Esophagus squamous epithelium (tissue), 5 donors: Measurements from ENCODE around the gene LIX1. TPM values are rescaled to one million over a fixed set of nuclear protein-coding genes. Genes with fewer than 3 reads are reported as not detected.
"Not testable (repeated sequence)": the region's sequence is repeated elsewhere in the genome, so short reads cannot be mapped to it uniquely, and the experiment has no call there.

Experiments used
- DNase-seq: peaks from one replicate; lab custom pipeline; 2025; lab: John Stamatoyannopoulos, UW
- H3K27ac ChIP-seq, 4 donors: fragments of 200-600 bp; sonication (generic); one replicate each; pipeline ENCODE4 v1.5.1; 2016 to 2019; ENCODE audit warnings: mild to moderate bottlenecking in 1 of 4
- H3K27me3 ChIP-seq, 4 donors: fragments of 200-600 bp; sonication (generic); 1 replicate in 3 of 4; 2 replicates in 1 of 4; pipeline versions ENCODE4 v1.5.1 to v1.6.0; 2017 to 2021; ENCODE audit warnings: antibody characterized with exemption in 1 of 4
- H3K36me3 ChIP-seq, 3 donors: fragments of 200-600 bp; sonication (generic); one replicate each; pipeline ENCODE4 v1.5.1; 2016 to 2019
- H3K4me1 ChIP-seq, 3 donors: fragments of 200-600 bp; sonication (generic); one replicate each; pipeline ENCODE4 v1.5.1; 2017 to 2019
- H3K4me3 ChIP-seq, 4 donors: fragments of 200-600 bp; sonication (generic); 1 replicate in 3 of 4; 2 replicates in 1 of 4; pipeline ENCODE4 v1.5.1; 2016 to 2019; ENCODE audit warnings: mild to moderate bottlenecking in 2 of 4, moderate library complexity in 1 of 4
- H3K9me3 ChIP-seq, 3 donors: fragments of 200-600 bp; sonication (generic); one replicate each; pipeline ENCODE4 v1.5.1; 2016 to 2019
- CTCF ChIP-seq, 6 experiments: fragments of 450-650 bp in 4 of 6; fragments of 200-600 bp in 2 of 6; sonication (generic) in 2 of 6; IDR thresholded peaks; one replicate each; pipeline ENCODE4 v1.5.1; 2016 to 2019; ENCODE audit warnings: antibody characterized with exemption in 6 of 6, mild to moderate bottlenecking in 4 of 6, moderate library complexity in 4 of 6
- POLR2A ChIP-seq, 4 donors: fragments of 450-650 bp; IDR thresholded peaks; one replicate each; pipeline ENCODE4 v1.6.1; 2017; ENCODE audit warnings: antibody characterized with exemption in 4 of 4, mild to moderate bottlenecking in 4 of 4, moderate library complexity in 3 of 4
- WGBS, 2 donors: methylation state at CpG; one replicate each; pipeline ENCODE4 v1.1.5; 2018; 5-methylcytosine and 5-hydroxymethylcytosine counted together
- intact Hi-C: fragments of 100-400 bp; cut with DNase I; formaldehyde crosslinking; loops from one replicate; pipeline ENCODE4 v1.15.0; 2022
- total RNA-seq, 4 donors: library from RNA; depleted of rRNA; stranded (reverse); fragments of >200 nt; gene quantifications; one replicate each; pipeline ENCODE4 v1.1.0, GENCODE V29; 2016
- donor health status: DM: yes; HTN: yes; CAD: no.

LIX1 gene
- total RNA-seq, 4 donors from 2014 or later: not detected

- 0 to 2% methylated on average over 11 to 12 of the region's 12 CpGs for WGBS, 2 donors
- peaks cover 15 to 30% (median 15%) of the 10 kb centered on the region in 3 donors for H3K4me1 ChIP-seq
- intact Hi-C loops: no loop called here
- TF ChIP-seq CTCF (IDR thresholded peaks at IDR 0.05): no peak
- no peak for TF ChIP-seq POLR2A (IDR thresholded peaks at IDR 0.05)
- H3K27me3 ChIP-seq: no peaks in the 10 kb centered on the region
- DNase-seq: no peak
- no peaks in the 10 kb centered on the region for H3K9me3 ChIP-seq
- H3K4me3 ChIP-seq: peak overlapping the region; percentile 70 to 91 (median 72)
- peaks cover 8 to 17% (median 11%) of the 10 kb centered on the region in 3 donors for H3K36me3 ChIP-seq
- peak overlapping the region; percentile 81 to 94 (median 90) for H3K27ac ChIP-seq
Measured at GRCh38 chr5:97182571-97183099, 40.2 kb upstream of the LIX1 start.

GRCh38 chr5:97181856-97182545 is 39.6 kb upstream of the LIX1 start:
- Histone ChIP-seq H3K4me3 (peak overlapping the region; percentile 70 to 91 (median 72)), H3K9me3 (no peaks in the 10 kb centered on the region), H3K27me3 (no peaks in the 10 kb centered on the region), H3K36me3 (peaks cover 8 to 24% (median 11%) of the 10 kb centered on the region in 3 donors), H3K4me1 (peaks cover 15 to 30% (median 15%) of the 10 kb centered on the region in 3 donors), H3K27ac (peak overlapping the region in 3 of 4 donors; percentile 81 to 91 (median 90))
- no peak for DNase-seq
- TF ChIP-seq POLR2A (IDR thresholded peaks at IDR 0.05) (no peak), CTCF (IDR thresholded peaks at IDR 0.05) (no peak)
- intact Hi-C loops: no loop called here
- 55 to 57% methylated on average over 4 of the region's 4 CpGs for WGBS, 2 donors

GRCh38 chr5:97179457-97179856 is 37.0 kb upstream of the LIX1 start:
- DNase-seq, H3K9me3 ChIP-seq, intact Hi-C loops, H3K27me3 ChIP-seq, H3K27ac ChIP-seq, H3K4me3 ChIP-seq: not testable (repeated sequence)
- Histone ChIP-seq H3K4me1 (peaks cover 15 to 30% (median 15%) of the 10 kb centered on the region in 3 donors), H3K36me3 (peaks cover 8 to 49% (median 17%) of the 10 kb centered on the region in 3 donors)
- WGBS, 2 donors: 62 to 85% methylated on average over 3 of the region's 3 CpGs

- Histone ChIP-seq H3K4me1 (no peaks in the 10 kb centered on the region), H3K9me3 (no peaks in the 10 kb centered on the region), H3K27me3 (no peaks in the 10 kb centered on the region), H3K27ac (no peak overlapping the region), H3K36me3 (peaks cover 0 to 100% (median 22%) of the 10 kb centered on the region in 3 donors), H3K4me3 (no peak overlapping the region)
- no peak for DNase-seq
- intact Hi-C loops: no loop called here
- no peak for TF ChIP-seq CTCF (IDR thresholded peaks at IDR 0.05)
- no peak for TF ChIP-seq POLR2A (IDR thresholded peaks at IDR 0.05)
Measured at GRCh38 chr5:97172227-97172626, 29.8 kb upstream of the LIX1 start.

GRCh38 chr5:97171703-97172102 is 29.3 kb upstream of the LIX1 start:
- DNase-seq: no peak
- H3K9me3 ChIP-seq: no peaks in the 10 kb centered on the region
- peaks cover 0 to 100% (median 22%) of the 10 kb centered on the region in 3 donors for H3K36me3 ChIP-seq
- H3K27me3 ChIP-seq: no peaks in the 10 kb centered on the region
- no peaks in the 10 kb centered on the region for H3K4me1 ChIP-seq
- WGBS, 2 donors: 75 to 91% methylated on average over 3 of the region's 3 CpGs
- intact Hi-C loops: no loop called here
- TF ChIP-seq CTCF (IDR thresholded peaks at IDR 0.05): no peak
- TF ChIP-seq POLR2A (IDR thresholded peaks at IDR 0.05): no peak
- H3K4me3 ChIP-seq: no peak overlapping the region
- H3K27ac ChIP-seq: no peak overlapping the region
